ENCODE data around the gene WNK1. TPM values are rescaled to one million over a fixed set of nuclear protein-coding genes. Genes with fewer than 3 reads are reported as not detected.
"Not testable (repeated sequence)": the region's sequence is repeated elsewhere in the genome, so short reads cannot be mapped to it uniquely, and the experiment has no call there.

Gene WNK1
- polyA plus RNA-seq, 5 donors: 74.1 to 111 (median 93.5) TPM

GRCh38 chr12:776772-777373 lies 24.5 kb downstream of the WNK1 start:
- DNase-seq: not testable (repeated sequence)

- DNase-seq: no peak
Measured at GRCh38 chr12:777550-778047, 25.2 kb downstream of the WNK1 start.

GRCh38 chr12:778615-779014 lies 26.2 kb downstream of the WNK1 start:
- no peak for DNase-seq

- DNase-seq: no peak
Measured at GRCh38 chr12:779745-780734, 27.7 kb downstream of the WNK1 start.

- DNase-seq: no peak
Measured at GRCh38 chr12:780750-781379, 28.5 kb downstream of the WNK1 start.

- DNase-seq: no peak
Measured at GRCh38 chr12:785706-786105, 33.3 kb downstream of the WNK1 start.

- DNase-seq: no peak
Measured at GRCh38 chr12:788288-788687, 35.9 kb downstream of the WNK1 start.

GRCh38 chr12:788762-789161 lies 36.4 kb downstream of the WNK1 start:
- DNase-seq: not testable (repeated sequence)

GRCh38 chr12:789852-790563 lies 37.6 kb downstream of the WNK1 start:
- DNase-seq: no peak

GRCh38 chr12:790608-791007 lies 38.2 kb downstream of the WNK1 start:
- DNase-seq: no peak

- DNase-seq: no peak
Measured at GRCh38 chr12:793037-793436, 40.7 kb downstream of the WNK1 start.

GRCh38 chr12:793711-794110 lies 41.3 kb downstream of the WNK1 start:
- no peak for DNase-seq

GRCh38 chr12:795305-795704 lies 42.9 kb downstream of the WNK1 start:
- DNase-seq: no peak

GRCh38 chr12:800401-800800 lies 48.0 kb downstream of the WNK1 start:
- DNase-seq: no peak

GRCh38 chr12:802242-803120 lies 50.1 kb downstream of the WNK1 start:
- no peak for DNase-seq

GRCh38 chr12:805022-805632 lies 52.7 kb downstream of the WNK1 start:
- DNase-seq: no peak

GRCh38 chr12:806200-806791 lies 53.9 kb downstream of the WNK1 start:
- no peak for DNase-seq

- no peak for DNase-seq
Measured at GRCh38 chr12:807041-807735, 54.8 kb downstream of the WNK1 start.

- DNase-seq: no peak
Measured at GRCh38 chr12:810116-810515, 57.7 kb downstream of the WNK1 start.

Measured in right lung (tissue), 5 donors.